Parathyroid adenoma (tissue), 2 donors: ENCODE measurements around the gene DHRS12.

Experiments
- H2AFZ ChIP-seq: fragments of 300-600 bp; sonication (generic); one replicate; pipeline ENCODE4 v1.7.0; 2017; ENCODE audit warnings: antibody characterized with exemption, mild to moderate bottlenecking
- H3K27ac ChIP-seq: fragments of 300-600 bp; sonication (generic); one replicate; pipeline ENCODE4 v1.7.0; 2017
- H3K27me3 ChIP-seq: fragments of 300-600 bp; sonication (generic); one replicate; pipeline ENCODE4 v1.7.0; 2017; ENCODE audit warnings: low read length; ENCODE audit not compliant: control insufficient read depth, insufficient read depth
- H3K36me3 ChIP-seq: fragments of 300-600 bp; sonication (generic); one replicate; pipeline ENCODE4 v1.7.0; 2017; ENCODE audit warnings: low read length; ENCODE audit not compliant: control insufficient read depth, insufficient read depth
- H3K4me1 ChIP-seq: fragments of 300-600 bp; sonication (generic); one replicate; pipeline ENCODE4 v1.7.0; 2017; ENCODE audit warnings: control low read depth
- H3K4me2 ChIP-seq: fragments of 300-600 bp; sonication (generic); one replicate; pipeline ENCODE4 v1.7.0; 2017; ENCODE audit warnings: low read length
- H3K4me3 ChIP-seq: fragments of 300-600 bp; sonication (generic); one replicate; pipeline ENCODE4 v1.7.0; 2017; ENCODE audit warnings: low read depth, low read length
- H3K79me2 ChIP-seq: fragments of 300-600 bp; sonication (generic); one replicate; pipeline ENCODE4 v1.7.0; 2017; ENCODE audit warnings: control low read depth
- H3K9ac ChIP-seq: fragments of 300-600 bp; sonication (generic); one replicate; pipeline ENCODE4 v1.7.0; 2017; ENCODE audit warnings: mild to moderate bottlenecking
- H3K9me3 ChIP-seq: fragments of 300-600 bp; sonication (generic); one replicate; pipeline ENCODE4 v1.7.0; 2017; ENCODE audit warnings: low read length; ENCODE audit not compliant: control insufficient read depth
- CTCF ChIP-seq: fragments of 300-600 bp; sonication (generic); IDR thresholded peaks from one replicate; pipeline ENCODE4 v1.7.0; 2017; ENCODE audit warnings: antibody characterized with exemption, mild to moderate bottlenecking
- donor health status: primary hyperparathyroidism.

DHRS12 gene

GRCh38 chr13:51840917-51841316 is 37.0 kb upstream of the DHRS12 start:
- Histone ChIP-seq H3K4me2 (no peak overlapping the region), H3K27me3 (no peaks in the 10 kb centered on the region), H3K4me3 (no peak overlapping the region), H3K9ac (no peak overlapping the region), H3K36me3 (no peaks in the 10 kb centered on the region), H3K27ac (no peak overlapping the region), H3K9me3 (no peaks in the 10 kb centered on the region), H3K79me2 (no peaks in the 10 kb centered on the region), H2AFZ (no peak overlapping the region), H3K4me1 (no peaks in the 10 kb centered on the region)
- TF ChIP-seq CTCF: no peak

GRCh38 chr13:51839711-51840540 is 36.0 kb upstream of the DHRS12 start:
- Histone ChIP-seq H3K9me3 (no peaks in the 10 kb centered on the region), H3K4me1 (no peaks in the 10 kb centered on the region), H2AFZ (no peak overlapping the region), H3K79me2 (no peaks in the 10 kb centered on the region), H3K9ac (no peak overlapping the region), H3K4me2 (no peak overlapping the region), H3K4me3 (no peak overlapping the region), H3K27ac (no peak overlapping the region), H3K27me3 (no peaks in the 10 kb centered on the region), H3K36me3 (no peaks in the 10 kb centered on the region)
- TF ChIP-seq CTCF: no peak

GRCh38 chr13:51838240-51838846 is 34.4 kb upstream of the DHRS12 start:
- Histone ChIP-seq H3K4me2 (no peak overlapping the region), H3K4me1 (no peaks in the 10 kb centered on the region), H3K4me3 (no peak overlapping the region), H3K27ac (no peak overlapping the region), H3K27me3 (no peaks in the 10 kb centered on the region), H3K9me3 (no peaks in the 10 kb centered on the region), H3K36me3 (no peaks in the 10 kb centered on the region), H2AFZ (no peak overlapping the region), H3K9ac (no peak overlapping the region), H3K79me2 (no peaks in the 10 kb centered on the region)
- no peak for TF ChIP-seq CTCF

- H3K27ac ChIP-seq: no peak overlapping the region
- no peak overlapping the region for H3K9ac ChIP-seq
- TF ChIP-seq CTCF: no peak
- no peak overlapping the region for H2AFZ ChIP-seq
- no peaks in the 10 kb centered on the region for H3K4me1 ChIP-seq
- H3K27me3 ChIP-seq: no peaks in the 10 kb centered on the region
- H3K4me2 ChIP-seq: no peak overlapping the region
- H3K4me3 ChIP-seq: no peak overlapping the region
- no peaks in the 10 kb centered on the region for H3K9me3 ChIP-seq
- no peaks in the 10 kb centered on the region for H3K79me2 ChIP-seq
- H3K36me3 ChIP-seq: no peaks in the 10 kb centered on the region
Observed at GRCh38 chr13:51837016-51837415, 33.1 kb upstream of the DHRS12 start.
